T47D (cell line): Measurements from ENCODE around the gene RCBTB2.

Experiments
- DNase-seq, 2 experiments: peaks; one replicate each; pipeline versions ENCODE4 v3.0.0 to v3.0.0-alpha.2; 2011 to 2012; ENCODE audit warnings: low read depth in 1 of 2, low spot score in 1 of 2
- JUND ChIP-seq: IDR thresholded peaks from 2 replicates; pipeline ENCODE4 v1.6.1; 2012; ENCODE audit warnings: low read depth
- in situ Hi-C: cut with HindIII; loops from 2 replicates; pipeline ENCODE4 v1.10.0; 2016; ENCODE audit warnings: low sequenced_read_pairs, low pct_unique_long_range_greater_than_20kb

Gene RCBTB2

GRCh38 chr13:48443442-48444208, 89.3 kb downstream of the RCBTB2 start:
- in situ Hi-C loops, result no loop called here
- TF ChIP-seq JUND, result no peak
- no peak for DNase-seq
